ENCODE data around the gene BRAF.

Gene BRAF

GRCh38 chr7:140903741-140904480, 20.8 kb downstream of the BRAF start:
- no peak overlapping the region for H3K4me3 ChIP-seq (ENCODE audit: control insufficient read depth, low read depth, low read length)
- peak; percentile 61 for DNase-seq (ENCODE audit: low read depth)
- no peak for TF ChIP-seq CTCF (conservative IDR thresholded peaks at IDR 0.05; ENCODE audit: control insufficient read depth, insufficient read depth, low read depth, low read length)

- no peak for DNase-seq (ENCODE audit: low read depth)
- TF ChIP-seq CTCF (conservative IDR thresholded peaks at IDR 0.05; ENCODE audit: control insufficient read depth, insufficient read depth, low read depth, low read length), result no peak
These were observed 22.3 kb downstream of the BRAF start for GRCh38 chr7:140902303-140902953.

GRCh38 chr7:140901941-140902302, 22.8 kb downstream of the BRAF start:
- H3K4me3 ChIP-seq (ENCODE audit: control insufficient read depth, low read depth, low read length), result no peak overlapping the region
- DNase-seq (ENCODE audit: low read depth), result no peak
- TF ChIP-seq CTCF (conservative IDR thresholded peaks at IDR 0.05; ENCODE audit: control insufficient read depth, insufficient read depth, low read depth, low read length), result no peak

More at GRCh38 chr7:140902303-140902953, 22.3 kb downstream of the BRAF start:
- H3K4me3 ChIP-seq (ENCODE audit: control insufficient read depth, low read depth, low read length), result no peak overlapping the region

- no peak for TF ChIP-seq CTCF (conservative IDR thresholded peaks at IDR 0.05; ENCODE audit: control insufficient read depth, insufficient read depth, low read depth, low read length)
- no peak for DNase-seq (ENCODE audit: low read depth)
- H3K4me3 ChIP-seq (ENCODE audit: control insufficient read depth, low read depth, low read length), result no peak overlapping the region
These were observed 24.8 kb downstream of the BRAF start for GRCh38 chr7:140899883-140900282.

- no peak for TF ChIP-seq CTCF (conservative IDR thresholded peaks at IDR 0.05; ENCODE audit: control insufficient read depth, insufficient read depth, low read depth, low read length)
- no peak overlapping the region for H3K4me3 ChIP-seq (ENCODE audit: control insufficient read depth, low read depth, low read length)
- DNase-seq (ENCODE audit: low read depth), result peak; percentile 34
These were observed 25.8 kb downstream of the BRAF start for GRCh38 chr7:140898786-140899536.

GRCh38 chr7:140896996-140897395, 27.7 kb downstream of the BRAF start:
- TF ChIP-seq CTCF (conservative IDR thresholded peaks at IDR 0.05; ENCODE audit: control insufficient read depth, insufficient read depth, low read depth, low read length), result no peak
- DNase-seq (ENCODE audit: low read depth), result no peak
- no peak overlapping the region for H3K4me3 ChIP-seq (ENCODE audit: control insufficient read depth, low read depth, low read length)
